Measurements from ENCODE around the gene RND1. TPM values are rescaled to one million over a fixed set of nuclear protein-coding genes. Genes with fewer than 3 reads are reported as not detected.

RND1 gene
- total and polyA plus RNA-seq, 5 donors = 0.41 to 2.6 (median 0.80) TPM

- H3K4me1 ChIP-seq (ENCODE audit: control insufficient read depth, insufficient read depth, low read length) = peaks cover 4% of the 10 kb centered on the region
- H3K27ac ChIP-seq (ENCODE audit: low read length) = no peak within 1 kb of the TSS
- intact Hi-C loops (cut with DNase I) = no loop called here
- WGBS = 1% methylated on average over 79 of the region's 79 CpGs
- ATAC-seq = peak; percentile 25 to 35
- no peaks in the 10 kb centered on the region for H3K9me3 ChIP-seq (ENCODE audit: control insufficient read depth, low read length)
- no peaks in the 10 kb centered on the region for H3K27me3 ChIP-seq (ENCODE audit: control insufficient read depth, insufficient read depth)
- H3K4me3 ChIP-seq (ENCODE audit: low read length) = peak within 1 kb of the TSS; percentile 78
- peak; percentile 73 to 91 (median 89) for DNase-seq
These were observed 47.5 kb downstream of the RND1 start, which contains the start of gene CACNB3 for GRCh38 chr12:48817873-48818830. TSS of gene CACNB3 (plus strand) at chr12:48818496. CDS start at chr12:48818930, 434 bp downstream.

GRCh38 chr12:48816143-48816854 lies 49.4 kb downstream of the RND1 start:
- no peak for ATAC-seq
- WGBS = 90% methylated on average over 3 of the region's 3 CpGs
- H3K4me1 ChIP-seq (ENCODE audit: control insufficient read depth, insufficient read depth, low read length) = peaks cover 4% of the 10 kb centered on the region
- no peaks in the 10 kb centered on the region for H3K27me3 ChIP-seq (ENCODE audit: control insufficient read depth, insufficient read depth)
- H3K27ac ChIP-seq (ENCODE audit: low read length) = no peak overlapping the region
- peak in 1 of 3 donors; percentile 47 for DNase-seq
- intact Hi-C loops (cut with DNase I) = no loop called here
- H3K9me3 ChIP-seq (ENCODE audit: control insufficient read depth, low read length) = no peaks in the 10 kb centered on the region
- H3K4me3 ChIP-seq (ENCODE audit: low read length) = peak overlapping the region; percentile 58

- H3K27ac ChIP-seq (ENCODE audit: low read length) = peak overlapping the region; percentile 80
- under 1% methylated on average over 54 of the region's 54 CpGs for WGBS
- ATAC-seq (peak; percentile 81 to 87), DNase-seq (peak; percentile 82 to 92 (median 90))
- H3K4me3 ChIP-seq (ENCODE audit: low read length) = peak overlapping the region; percentile 58
- no peaks in the 10 kb centered on the region for H3K9me3 ChIP-seq (ENCODE audit: control insufficient read depth, low read length)
- H3K4me1 ChIP-seq (ENCODE audit: control insufficient read depth, insufficient read depth, low read length) = peaks cover 6% of the 10 kb centered on the region
- H3K27me3 ChIP-seq (ENCODE audit: control insufficient read depth, insufficient read depth) = no peaks in the 10 kb centered on the region
- intact Hi-C loops (cut with DNase I) = no loop called here
These were observed 50.3 kb downstream of the RND1 start for GRCh38 chr12:48815126-48816110.

DNA sequence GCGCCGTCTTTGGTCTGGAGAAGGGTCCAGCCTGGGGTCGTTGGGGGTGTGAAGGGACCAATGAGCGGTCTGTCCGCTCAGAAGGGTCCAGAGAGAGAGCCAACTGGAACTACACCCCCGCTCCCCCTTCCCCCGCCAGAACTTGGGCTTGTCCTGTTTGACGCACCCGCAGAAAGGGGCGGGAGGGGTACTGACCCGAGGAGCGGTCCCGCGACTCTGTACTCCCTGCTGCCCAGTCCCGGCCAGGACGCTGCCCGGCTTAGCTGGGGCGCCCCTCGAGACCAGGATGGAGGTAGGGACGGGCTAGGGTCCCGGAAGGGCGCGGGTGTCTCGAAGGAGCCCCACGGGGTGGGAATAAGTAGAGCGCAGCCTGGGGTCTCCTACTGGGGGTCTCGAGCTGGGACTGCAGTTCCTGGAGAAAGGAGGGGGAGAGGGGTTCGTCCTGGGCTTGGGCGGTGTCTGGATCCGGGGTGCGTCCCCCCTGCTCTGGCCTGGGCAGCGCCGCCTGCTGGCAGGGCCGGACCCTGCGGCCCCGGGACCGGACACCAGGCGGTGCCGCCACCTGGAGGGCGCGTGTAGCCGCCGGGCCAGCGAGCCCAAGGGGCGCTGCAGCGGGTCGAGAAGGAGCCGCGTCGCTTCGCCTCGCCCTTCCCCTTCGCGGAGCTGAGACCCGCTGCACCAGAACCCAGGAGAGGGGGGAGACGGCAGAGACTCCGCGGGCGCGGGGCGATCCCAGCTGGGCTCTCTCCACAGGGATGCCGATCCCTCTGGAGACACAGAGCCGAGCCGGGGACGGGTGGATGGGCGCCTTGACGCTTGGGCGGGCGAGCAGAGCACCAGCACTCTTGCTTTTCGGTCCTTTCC lies 51.2 kb downstream of the RND1 start:
- intact Hi-C loops (cut with DNase I) = no loop called here
- no peaks in the 10 kb centered on the region for H3K27me3 ChIP-seq (ENCODE audit: control insufficient read depth, insufficient read depth)
- peak; percentile 87 for ATAC-seq
- H3K27ac ChIP-seq (ENCODE audit: low read length) = peak overlapping the region; percentile 80
- WGBS = 1% methylated on average over 70 of the region's 70 CpGs
- peak; percentile 84 to 96 (median 95) for DNase-seq
- H3K4me1 ChIP-seq (ENCODE audit: control insufficient read depth, insufficient read depth, low read length) = peaks cover 6% of the 10 kb centered on the region
- H3K4me3 ChIP-seq (ENCODE audit: low read length) = peak overlapping the region; percentile 58
- H3K9me3 ChIP-seq (ENCODE audit: control insufficient read depth, low read length) = no peaks in the 10 kb centered on the region

DNA sequence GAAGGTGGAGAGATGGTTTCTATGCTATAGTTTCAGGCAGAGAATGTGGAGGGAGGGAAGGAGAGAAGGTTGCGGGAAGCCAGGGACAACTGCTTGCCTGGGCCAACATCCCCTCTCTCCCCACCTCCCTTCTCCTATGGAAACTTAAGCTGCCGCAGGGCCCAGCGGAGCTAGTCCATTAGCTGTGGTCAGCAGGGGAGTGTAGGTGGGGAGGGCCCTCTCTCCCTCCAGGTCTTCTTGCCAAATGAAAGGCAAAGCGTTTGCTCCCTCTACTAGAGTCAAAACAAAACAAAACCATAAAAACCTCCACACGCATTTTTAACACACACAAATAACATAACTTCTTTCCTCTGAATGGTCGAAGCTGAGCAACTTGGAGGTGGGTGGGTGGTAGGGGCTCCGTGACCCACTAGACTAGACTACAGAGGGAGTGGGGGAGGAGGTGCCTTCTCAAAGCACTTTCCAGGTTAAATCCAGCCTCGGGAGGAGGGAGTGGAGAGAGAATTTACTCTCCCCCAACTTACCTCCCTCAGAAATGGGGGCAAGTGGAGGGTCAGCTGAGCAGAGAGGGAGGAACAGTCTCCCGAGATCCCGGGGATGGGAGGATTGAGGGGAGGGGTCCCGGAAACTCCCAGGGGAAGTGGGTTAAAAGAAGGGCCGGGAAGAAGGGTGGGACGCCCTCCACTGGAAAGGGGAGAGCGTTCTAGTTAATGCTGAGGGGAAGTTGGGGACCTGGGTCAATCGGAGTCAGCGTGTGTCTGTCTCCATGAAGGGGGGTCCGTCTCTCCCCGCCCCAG lies 52.0 kb downstream of the RND1 start:
- ATAC-seq = no peak
- Histone ChIP-seq H3K9me3 (ENCODE audit: control insufficient read depth, low read length) (no peaks in the 10 kb centered on the region), H3K27ac (ENCODE audit: low read length) (no peak overlapping the region), H3K4me1 (ENCODE audit: control insufficient read depth, insufficient read depth, low read length) (peaks cover 6% of the 10 kb centered on the region), H3K4me3 (ENCODE audit: low read length) (peak overlapping the region; percentile 58), H3K27me3 (ENCODE audit: control insufficient read depth, insufficient read depth) (no peaks in the 10 kb centered on the region)
- 29% methylated on average over 18 of the region's 18 CpGs for WGBS
- intact Hi-C loops (cut with DNase I) = no loop called here
- DNase-seq = no peak

DNA sequence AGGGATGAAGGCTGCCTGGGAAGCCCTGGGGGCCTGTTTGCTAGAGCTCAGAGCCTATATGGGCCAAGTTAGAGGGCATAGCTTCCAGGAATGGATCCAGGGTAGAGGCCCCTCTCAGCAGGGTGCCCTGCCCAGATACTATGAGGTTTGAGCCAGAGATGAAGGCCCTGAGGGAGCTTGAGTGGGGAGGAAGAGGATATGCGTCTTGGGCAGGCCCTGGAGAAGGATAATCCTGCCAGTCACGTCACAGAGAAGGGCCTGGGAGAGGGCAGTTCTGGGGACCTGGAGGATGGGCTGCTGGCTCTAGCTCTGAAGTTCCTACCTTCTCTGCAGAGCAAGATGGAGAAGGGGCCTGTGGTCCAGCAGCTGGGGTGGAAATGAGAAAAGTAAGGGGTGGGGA lies 53.3 kb downstream of the RND1 start:
- DNase-seq (no peak), ATAC-seq (no peak)
- intact Hi-C loops (cut with DNase I) = no loop called here
- Histone ChIP-seq H3K4me3 (ENCODE audit: low read length) (no peak overlapping the region), H3K4me1 (ENCODE audit: control insufficient read depth, insufficient read depth, low read length) (peaks cover 2% of the 10 kb centered on the region), H3K27me3 (ENCODE audit: control insufficient read depth, insufficient read depth) (no peaks in the 10 kb centered on the region), H3K27ac (ENCODE audit: low read length) (no peak overlapping the region), H3K9me3 (ENCODE audit: control insufficient read depth, low read length) (no peaks in the 10 kb centered on the region)
- 41% methylated on average over 2 of the region's 2 CpGs for WGBS

DNA sequence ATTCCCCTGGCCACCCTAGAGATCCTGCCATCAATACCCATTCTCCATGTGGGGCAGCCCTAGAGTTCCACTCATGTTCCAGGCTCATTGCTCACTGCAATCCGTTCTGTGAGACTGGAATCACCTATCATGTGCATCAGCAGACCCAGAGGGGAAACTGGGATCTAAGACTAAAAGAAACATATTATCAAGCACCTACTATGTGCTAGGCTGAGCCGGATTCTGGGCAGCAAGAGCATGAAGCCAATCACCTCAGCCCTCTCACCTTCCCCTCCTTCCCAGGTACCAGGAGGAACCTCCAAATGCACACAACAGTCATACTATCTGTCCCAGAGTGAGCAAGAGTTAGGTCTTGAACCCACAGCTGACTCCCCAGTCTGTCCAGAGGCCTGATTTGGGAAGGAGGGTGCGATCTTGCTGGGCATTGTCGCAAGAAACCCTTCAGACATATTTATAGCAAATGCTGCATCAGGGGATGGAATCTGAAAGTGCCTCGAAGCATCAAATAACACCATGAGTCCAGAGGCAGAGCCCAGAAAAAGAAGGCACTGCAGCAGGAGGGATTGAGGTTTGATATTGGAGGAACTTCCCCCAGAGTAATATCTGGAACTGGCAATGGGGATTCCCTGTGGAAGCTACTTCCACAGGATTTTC lies 54.1 kb downstream of the RND1 start:
- DNase-seq (no peak), ATAC-seq (no peak)
- no peaks in the 10 kb centered on the region for H3K27me3 ChIP-seq (ENCODE audit: control insufficient read depth, insufficient read depth)
- no peaks in the 10 kb centered on the region for H3K9me3 ChIP-seq (ENCODE audit: control insufficient read depth, low read length)
- H3K4me3 ChIP-seq (ENCODE audit: low read length) = no peak overlapping the region
- intact Hi-C loops (cut with DNase I) = no loop called here
- 75% methylated on average over 5 of the region's 5 CpGs for WGBS
- H3K4me1 ChIP-seq (ENCODE audit: control insufficient read depth, insufficient read depth, low read length) = peaks cover 2% of the 10 kb centered on the region
- no peak overlapping the region for H3K27ac ChIP-seq (ENCODE audit: low read length)

- intact Hi-C loops (cut with DNase I) = no loop called here
- Histone ChIP-seq H3K4me3 (ENCODE audit: low read length) (no peak overlapping the region), H3K27me3 (ENCODE audit: control insufficient read depth, insufficient read depth) (no peaks in the 10 kb centered on the region), H3K27ac (ENCODE audit: low read length) (no peak overlapping the region), H3K4me1 (ENCODE audit: control insufficient read depth, insufficient read depth, low read length) (peaks cover 2% of the 10 kb centered on the region), H3K9me3 (ENCODE audit: control insufficient read depth, low read length) (no peaks in the 10 kb centered on the region)
- ATAC-seq (no peak), DNase-seq (no peak)
- 51% methylated on average over 5 of the region's 5 CpGs for WGBS
These were observed 54.7 kb downstream of the RND1 start for GRCh38 chr12:48810903-48811431.

DNA sequence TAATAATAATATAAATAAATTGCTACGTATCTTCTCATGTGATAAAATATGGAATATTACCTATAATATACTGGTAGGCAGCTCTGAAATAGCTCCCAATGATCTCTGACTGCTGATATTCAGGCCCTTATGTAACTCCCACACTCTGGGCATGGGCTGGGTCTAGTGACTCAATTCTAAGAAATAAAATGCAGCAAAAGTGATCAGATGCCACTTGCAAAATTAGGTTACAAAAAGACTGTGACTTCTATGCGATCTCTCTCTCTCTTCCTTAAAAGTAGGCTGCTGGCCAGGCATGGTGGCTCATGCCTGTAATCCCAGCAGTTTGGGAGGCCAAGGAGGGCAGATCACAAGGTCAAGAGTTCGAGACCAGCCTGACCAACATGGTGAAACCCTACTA lies 57.7 kb downstream of the RND1 start:
- Histone ChIP-seq H3K4me3 (ENCODE audit: low read length) (no peak overlapping the region), H3K9me3 (ENCODE audit: control insufficient read depth, low read length) (no peaks in the 10 kb centered on the region), H3K27me3 (ENCODE audit: control insufficient read depth, insufficient read depth) (no peaks in the 10 kb centered on the region), H3K27ac (ENCODE audit: low read length) (no peak overlapping the region), H3K4me1 (ENCODE audit: control insufficient read depth, insufficient read depth, low read length) (peaks cover 2% of the 10 kb centered on the region)
- 94% methylated on average over 3 of the region's 3 CpGs for WGBS
- intact Hi-C loops (cut with DNase I) = no loop called here
- ATAC-seq (no peak), DNase-seq (no peak)

All from right cardiac atrium (tissue), 5 donors.